Lower leg skin (tissue), 3 donors: ENCODE results near the gene CHST14.

Experiments
- POLR2A ChIP-seq, 2 donors: fragments of 450-650 bp; IDR thresholded peaks; one replicate each; pipeline ENCODE4 v1.6.1; 2016 to 2017; ENCODE audit warnings: antibody characterized with exemption in 2 of 2, mild to moderate bottlenecking in 1 of 2, moderate library complexity in 1 of 2
- TF ChIP-seq, protein P1 (sequence below), 3 donors: fragments of 450-650 bp; IDR thresholded peaks; one replicate each; pipeline ENCODE4 v1.5.1; 2016; ENCODE audit warnings: antibody characterized with exemption in 3 of 3, mild to moderate bottlenecking in 3 of 3, moderate library complexity in 2 of 3

DNA sequence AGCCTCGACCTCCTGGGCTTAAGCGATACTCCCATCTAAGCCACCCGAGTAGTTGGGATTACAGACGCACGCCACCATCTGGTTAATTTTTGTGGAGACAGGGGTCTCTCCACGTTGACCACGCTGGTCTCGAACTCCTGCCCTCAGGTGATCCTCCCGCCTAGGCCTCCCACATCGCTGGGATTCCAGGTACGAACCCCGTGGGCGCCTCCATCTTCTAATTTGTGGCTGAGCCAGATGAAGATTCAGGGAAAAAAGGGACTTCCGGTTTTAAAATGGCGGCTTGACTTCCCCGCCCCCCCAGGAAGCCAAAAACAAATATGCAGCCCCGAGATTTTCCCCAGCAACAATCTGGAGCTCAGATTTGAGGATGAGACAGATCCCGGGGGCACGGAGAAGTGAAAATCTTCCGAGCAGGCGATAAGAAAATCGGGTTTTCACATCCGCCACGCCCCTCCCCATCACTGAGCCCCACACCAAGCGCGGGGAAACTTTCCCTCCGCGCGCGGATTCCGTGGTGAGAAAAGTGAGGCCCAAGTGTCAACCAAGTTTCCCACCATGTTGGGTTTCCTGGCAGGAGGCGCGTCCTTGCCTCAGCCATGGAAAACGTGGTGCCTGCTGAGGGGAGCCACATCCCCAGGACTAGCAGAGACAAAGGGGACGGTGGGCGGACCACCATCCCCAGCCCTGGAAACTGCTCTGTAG is 15.4 kb downstream of the CHST14 start:
- TF ChIP-seq, protein P1, sequence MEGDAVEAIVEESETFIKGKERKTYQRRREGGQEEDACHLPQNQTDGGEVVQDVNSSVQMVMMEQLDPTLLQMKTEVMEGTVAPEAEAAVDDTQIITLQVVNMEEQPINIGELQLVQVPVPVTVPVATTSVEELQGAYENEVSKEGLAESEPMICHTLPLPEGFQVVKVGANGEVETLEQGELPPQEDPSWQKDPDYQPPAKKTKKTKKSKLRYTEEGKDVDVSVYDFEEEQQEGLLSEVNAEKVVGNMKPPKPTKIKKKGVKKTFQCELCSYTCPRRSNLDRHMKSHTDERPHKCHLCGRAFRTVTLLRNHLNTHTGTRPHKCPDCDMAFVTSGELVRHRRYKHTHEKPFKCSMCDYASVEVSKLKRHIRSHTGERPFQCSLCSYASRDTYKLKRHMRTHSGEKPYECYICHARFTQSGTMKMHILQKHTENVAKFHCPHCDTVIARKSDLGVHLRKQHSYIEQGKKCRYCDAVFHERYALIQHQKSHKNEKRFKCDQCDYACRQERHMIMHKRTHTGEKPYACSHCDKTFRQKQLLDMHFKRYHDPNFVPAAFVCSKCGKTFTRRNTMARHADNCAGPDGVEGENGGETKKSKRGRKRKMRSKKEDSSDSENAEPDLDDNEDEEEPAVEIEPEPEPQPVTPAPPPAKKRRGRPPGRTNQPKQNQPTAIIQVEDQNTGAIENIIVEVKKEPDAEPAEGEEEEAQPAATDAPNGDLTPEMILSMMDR (IDR thresholded peaks at IDR 0.05) = no peak
- TF ChIP-seq POLR2A (IDR thresholded peaks at IDR 0.05) = no peak
